Measurements from ENCODE around the gene ZER1. TPM values are rescaled to one million over a fixed set of nuclear protein-coding genes. Genes with fewer than 3 reads are reported as not detected.

Gene ZER1
- total and polyA plus RNA-seq, 2 of the 8 experiments (the other 6 are each of a cell fraction or from before 2014, with no cell fraction given): 20.5 to 26.6 TPM

DNA sequence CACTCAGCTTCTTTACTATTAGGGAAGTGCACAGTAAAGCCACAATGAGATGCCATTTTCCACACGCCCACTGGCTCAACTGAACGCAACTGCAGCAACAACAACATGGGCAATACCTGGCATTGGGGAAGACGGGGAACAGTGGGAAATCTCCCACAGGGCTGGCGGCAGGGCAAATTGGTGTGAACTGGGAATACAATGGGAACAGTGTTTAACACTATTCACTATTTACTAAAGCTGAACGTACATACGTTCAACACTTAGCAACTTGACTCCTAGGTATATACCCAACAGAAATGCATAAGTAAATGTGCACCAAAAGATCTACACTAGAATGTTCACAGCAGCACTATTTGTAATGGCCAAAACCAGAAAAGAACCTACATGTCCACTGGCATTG is 14.1 kb downstream of the ZER1 start:
- Histone ChIP-seq H3K27ac (ENCODE audit: low read depth, low read length) (no peak overlapping the region), H3K79me2 (ENCODE audit: control insufficient read depth in 1 of 2, insufficient read depth in 2 of 2, low read length in 2 of 2) (no peaks in the 10 kb centered on the region), H4K8ac (ENCODE audit: extremely low read depth, insufficient read depth, low read length) (no peak overlapping the region), H3K18ac (ENCODE audit: extremely low read depth, low read length) (no peak overlapping the region), H3K4me3 (ENCODE audit: extremely low read depth in 1 of 4, insufficient read depth in 2 of 4, low read depth in 3 of 4, low read length in 4 of 4) (no peak overlapping the region), H3K56ac (replicated peaks; ENCODE audit: insufficient read length, low read depth, low read length) (no peak overlapping the region), H2AK5ac (ENCODE audit: low read depth, low read length) (no peak overlapping the region), H3K79me1 (ENCODE audit: low read depth, low read length) (no peaks in the 10 kb centered on the region), H4K5ac (ENCODE audit: insufficient read length, low read depth, low read length) (no peak overlapping the region), H3K9ac (replicated peaks in 1 of 4; ENCODE audit: extremely low read depth in 1 of 4, low read depth in 3 of 4, low read length in 3 of 4) (no peak overlapping the region), H4K91ac (replicated peaks; ENCODE audit: insufficient read length, low read length) (no peak overlapping the region), H4K20me1 (replicated peaks in 1 of 2; ENCODE audit: control insufficient read depth in 1 of 2, insufficient read depth in 2 of 2, low read length in 2 of 2) (peaks cover 2 to 3% of the 10 kb centered on the region in 2 experiments), H2BK12ac (ENCODE audit: low read depth, low read length) (no peak overlapping the region), H2BK15ac (ENCODE audit: low read length) (no peak overlapping the region), H3K4me1 (replicated peaks in 1 of 4; ENCODE audit: control insufficient read depth in 3 of 4, insufficient read depth in 4 of 4, low read length in 3 of 4) (no peaks in the 10 kb centered on the region), H3K23ac (ENCODE audit: insufficient read length) (no peak overlapping the region), H2AFZ (ENCODE audit: low read length) (no peak overlapping the region), H3K36me3 (ENCODE audit: control insufficient read depth in 2 of 4, insufficient read depth in 4 of 4, low read length in 3 of 4) (peaks cover 0 to 6% (median 3%) of the 10 kb centered on the region in 4 experiments; a peak in 2 of 8 replicates), H2BK5ac (ENCODE audit: low read depth, low read length) (no peak overlapping the region), H3K9me3 (ENCODE audit: insufficient read depth in 2 of 2, low read depth in 1 of 2, low read length in 1 of 2) (no peaks in the 10 kb centered on the region), H3K4me2 (ENCODE audit: insufficient read depth in 1 of 2, low read depth in 2 of 2, low read length in 2 of 2) (no peak overlapping the region), H3K14ac (ENCODE audit: insufficient read length) (no peak overlapping the region), H3K27me3 (replicated peaks in 1 of 4; ENCODE audit: control insufficient read depth in 3 of 4, extremely low read depth in 1 of 4, insufficient read depth in 3 of 4, low read length in 3 of 4) (no peaks in the 10 kb centered on the region), H2BK20ac (ENCODE audit: low read length) (no peak overlapping the region), H2BK120ac (replicated peaks; ENCODE audit: low read depth, low read length) (no peak overlapping the region), H3K23me2 (ENCODE audit: low read depth, low read length) (no peaks in the 10 kb centered on the region), H3K4ac (replicated peaks; ENCODE audit: insufficient read length, low read depth, low read length) (no peak overlapping the region)
- WGBS, 2 experiments (ENCODE audit: extremely low coverage in 1 of 2, insufficient coverage in 1 of 2, insufficient read length in 1 of 2, insufficient replicate concordance in 2 of 2, low coverage in 1 of 2, low lambda C conversion rate in 2 of 2, missing lambda C conversion rate in 1 of 2): 90% methylated on average over 6 of the region's 6 CpGs; no CpG with 5 or more reads in 1 of the 2 experiments
- CTCF ChIA-PET (ENCODE audit: partially characterized antibody): interaction anchor here (1.0 kb wide), 1 partner anchor 9 kb away, joined by 5 read pairs; no protein-coding TSS in a partner anchor
- no peak for DNase-seq (ENCODE audit: low read depth in 1 of 2, low spot score in 2 of 2)
- POLR2A ChIA-PET (ENCODE audit: partially characterized antibody): no interaction called here
- FAIRE-seq: no peak
- TF ChIP-seq HDAC6 (IDR thresholded peaks at IDR 0.05; ENCODE audit: low read depth, low read length): no peak
- no peak for TF ChIP-seq CBX5 (IDR thresholded peaks at IDR 0.05; ENCODE audit: low read depth, low read length)
- no peak for TF ChIP-seq BRCA1 (IDR thresholded peaks at IDR 0.05; ENCODE audit: low read depth, low read length)
